Smooth muscle cell (in vitro differentiated cells): Measurements from ENCODE around the gene PIKFYVE. TPM values are rescaled to one million over a fixed set of nuclear protein-coding genes. Genes with fewer than 3 reads are reported as not detected.

Experiments used
- DNase-seq: peaks from one replicate; lab custom pipeline; 2025; ENCODE audit not compliant: unreplicated experiment; lab: John Stamatoyannopoulos, UW
- H2AFZ ChIP-seq: fragments of 200-600 bp; sonication (generic); 2 replicates; pipeline ENCODE4 v1.6.0; 2016; ENCODE audit warnings: antibody characterized with exemption, low read depth, mild to moderate bottlenecking
- H3F3A ChIP-seq: fragments of 200-600 bp; sonication (generic); 2 replicates; pipeline ENCODE4 v1.6.0; 2017; ENCODE audit warnings: antibody characterized with exemption, low read depth
- H3K27ac ChIP-seq: fragments of 200-600 bp; sonication (generic); 2 replicates; pipeline ENCODE4 v1.5.1; 2016; ENCODE audit warnings: low read depth, mild to moderate bottlenecking
- H3K27me3 ChIP-seq: fragments of 200-600 bp; sonication (generic); 2 replicates; pipeline ENCODE4 v1.6.1; 2016; ENCODE audit warnings: low read depth, mild to moderate bottlenecking
- H3K36me3 ChIP-seq: fragments of 200-600 bp; sonication (generic); 2 replicates; pipeline ENCODE4 v1.5.1; 2016; ENCODE audit warnings: low read depth
- H3K4me1 ChIP-seq: fragments of 200-600 bp; sonication (generic); 2 replicates; pipeline ENCODE4 v1.5.1; 2016; ENCODE audit warnings: low read depth
- H3K4me2 ChIP-seq: fragments of 200-600 bp; sonication (generic); 2 replicates; pipeline ENCODE4 v1.6.0; 2016; ENCODE audit warnings: mild to moderate bottlenecking
- H3K4me3 ChIP-seq: fragments of 200-600 bp; sonication (generic); 2 replicates; pipeline ENCODE4 v1.5.1; 2016; ENCODE audit warnings: mild to moderate bottlenecking
- H3K79me2 ChIP-seq: fragments of 200-600 bp; sonication (generic); 2 replicates; pipeline ENCODE4 v1.6.0; 2016; ENCODE audit warnings: low read depth, mild to moderate bottlenecking
- H3K9ac ChIP-seq: fragments of 200-600 bp; sonication (generic); 2 replicates; pipeline ENCODE4 v1.6.0; 2016; ENCODE audit warnings: low read depth
- H3K9me3 ChIP-seq: fragments of 200-600 bp; sonication (generic); replicated peaks from 2 replicates; pipeline ENCODE4 v1.5.1; 2016; ENCODE audit warnings: low read depth
- H4K20me1 ChIP-seq: fragments of 200-600 bp; sonication (generic); 2 replicates; pipeline ENCODE4 v1.6.0; 2016; ENCODE audit warnings: low read depth
- CTCF ChIP-seq: fragments of 200-600 bp; sonication (generic); IDR thresholded peaks from 2 replicates; pipeline ENCODE4 v1.5.1; 2017; ENCODE audit warnings: borderline replicate concordance, mild to moderate bottlenecking, antibody characterized with exemption; ENCODE audit not compliant: insufficient read depth, poor library complexity, severe bottlenecking
- WGBS: methylation state at CpG from one replicate; pipeline ENCODE4 v1.1.7; 2016; ENCODE audit warnings: low lambda C conversion rate; 5-methylcytosine and 5-hydroxymethylcytosine counted together
- polyA plus RNA-seq: library from polyadenylated mRNA; unstranded; fragments of >200 nt; fragmentation: Nextera tagmentation; extraction: Ambion mirVana; gene quantifications from 2 replicates; pipeline ENCODE4 v1.2.1, GENCODE V29; 2016
- total RNA-seq: library from RNA; depleted of rRNA; stranded (reverse); fragments of >200 nt; gene quantifications from 2 replicates; pipeline ENCODE4 v1.2.3, GENCODE V29; 2014

PIKFYVE gene
- total and polyA plus RNA-seq, 2 experiments from 2014 or later: 4.9 to 29.5 TPM

GRCh38 chr2:208326016-208326415 lies 60.0 kb downstream of the PIKFYVE start:
- Histone ChIP-seq H3K4me1 (no peaks in the 10 kb centered on the region), H4K20me1 (no peaks in the 10 kb centered on the region), H3K27me3 (no peaks in the 10 kb centered on the region), H3K9me3 (no peaks in the 10 kb centered on the region), H3K36me3 (peaks cover 35% of the 10 kb centered on the region), H3K27ac (no peak overlapping the region), H3K4me3 (no peak overlapping the region), H3K79me2 (no peaks in the 10 kb centered on the region), H3K4me2 (no peak overlapping the region), H2AFZ (no peak overlapping the region), H3K9ac (no peak overlapping the region), H3F3A (no peaks in the 10 kb centered on the region)
- DNase-seq: no peak
- 92% methylated on average over 4 of the region's 4 CpGs for WGBS
- no peak for TF ChIP-seq CTCF

GRCh38 chr2:208329485-208329884 lies 63.4 kb downstream of the PIKFYVE start:
- Histone ChIP-seq H4K20me1 (no peaks in the 10 kb centered on the region), H3K4me3 (no peak overlapping the region), H3K9ac (no peak overlapping the region), H3K27ac (no peak overlapping the region), H3K4me1 (no peaks in the 10 kb centered on the region), H3K36me3 (peaks cover 29% of the 10 kb centered on the region), H2AFZ (no peak overlapping the region), H3K4me2 (no peak overlapping the region), H3K27me3 (no peaks in the 10 kb centered on the region), H3K9me3 (no peaks in the 10 kb centered on the region), H3F3A (no peaks in the 10 kb centered on the region), H3K79me2 (no peaks in the 10 kb centered on the region)
- no peak for DNase-seq
- no peak for TF ChIP-seq CTCF

GRCh38 chr2:208334230-208334629 lies 68.2 kb downstream of the PIKFYVE start:
- H3K4me2 ChIP-seq: no peak overlapping the region
- no peaks in the 10 kb centered on the region for H3K79me2 ChIP-seq
- H3K9me3 ChIP-seq: no peaks in the 10 kb centered on the region
- H3K9ac ChIP-seq: no peak overlapping the region
- H3K4me3 ChIP-seq: no peak overlapping the region
- no peak for DNase-seq
- H3F3A ChIP-seq: no peaks in the 10 kb centered on the region
- H3K36me3 ChIP-seq: peaks cover 25% of the 10 kb centered on the region
- no peak for TF ChIP-seq CTCF
- no peaks in the 10 kb centered on the region for H3K27me3 ChIP-seq
- H4K20me1 ChIP-seq: no peaks in the 10 kb centered on the region
- H3K4me1 ChIP-seq: no peaks in the 10 kb centered on the region
- no peak overlapping the region for H2AFZ ChIP-seq
- H3K27ac ChIP-seq: no peak overlapping the region

- no peak for DNase-seq
- no peaks in the 10 kb centered on the region for H3K9me3 ChIP-seq
- no peak for TF ChIP-seq CTCF
- no peaks in the 10 kb centered on the region for H3F3A ChIP-seq
- no peaks in the 10 kb centered on the region for H3K79me2 ChIP-seq
- H3K4me2 ChIP-seq: no peak overlapping the region
- H3K36me3 ChIP-seq: peaks cover 40% of the 10 kb centered on the region
- no peak overlapping the region for H3K4me3 ChIP-seq
- WGBS: 95% methylated on average over 4 of the region's 4 CpGs
- no peaks in the 10 kb centered on the region for H4K20me1 ChIP-seq
- no peak overlapping the region for H3K27ac ChIP-seq
- H3K27me3 ChIP-seq: no peaks in the 10 kb centered on the region
- no peaks in the 10 kb centered on the region for H3K4me1 ChIP-seq
- H3K9ac ChIP-seq: no peak overlapping the region
- H2AFZ ChIP-seq: no peak overlapping the region
Measured at GRCh38 chr2:208346756-208347155, 80.7 kb downstream of the PIKFYVE start.
